HL-60 (cell line): ENCODE data around the gene CNTF.

Experiments
- DNase-seq, 2 experiments: peaks; one replicate each; pipeline ENCODE4 v3.0.0-alpha.2; 2010 to 2020; ENCODE audit warnings: low read depth in 1 of 2, low spot score in 1 of 2
- H3K27ac ChIP-seq: fragments of 250-450 bp; sonication (Bioruptor Pico); replicated peaks from 2 replicates; pipeline ENCODE4 v1.5.1; 2020; ENCODE audit warnings: mild to moderate bottlenecking, moderate library complexity
- H3K27me3 ChIP-seq: fragments of 250-450 bp; sonication (Bioruptor Pico); 2 replicates; pipeline ENCODE4 v1.5.1; 2021; ENCODE audit warnings: mild to moderate bottlenecking, moderate library complexity; ENCODE audit not compliant: insufficient read depth, poor library complexity, severe bottlenecking
- H3K4me3 ChIP-seq: replicated peaks from 2 replicates; pipeline ENCODE4 v1.5.1; 2011; ENCODE audit warnings: mild to moderate bottlenecking, control low read depth, low read length; ENCODE audit not compliant: insufficient read depth
- CTCF ChIP-seq: IDR thresholded peaks from one replicate; pipeline ENCODE4 v1.5.1; 2011; ENCODE audit warnings: low read length, control low read depth, inconsistent platforms; ENCODE audit not compliant: insufficient read depth
- GABPA ChIP-seq: IDR thresholded peaks from 2 replicates; pipeline ENCODE4 v1.6.1; 2012; ENCODE audit warnings: low read depth
- POLR2AphosphoS5 ChIP-seq: IDR thresholded peaks from 2 replicates; pipeline ENCODE4 v1.6.1; 2012; ENCODE audit warnings: low read depth
- REST ChIP-seq: IDR thresholded peaks from 2 replicates; pipeline ENCODE4 v1.6.1; 2012; ENCODE audit warnings: low read depth; ENCODE audit not compliant: insufficient replicate concordance
- SPI1 ChIP-seq: IDR thresholded peaks from 2 replicates; pipeline ENCODE4 v1.6.1; 2012; ENCODE audit warnings: low read depth, mild to moderate bottlenecking, borderline replicate concordance

The CNTF gene

GRCh38 chr11:58597486-58598144 lies 24.9 kb upstream of the CNTF start:
- TF ChIP-seq CTCF = no peak
- TF ChIP-seq SPI1 = no peak
- TF ChIP-seq POLR2AphosphoS5 = no peak
- no peak for TF ChIP-seq GABPA
- no peak for TF ChIP-seq REST
- H3K27me3 ChIP-seq = no peaks in the 10 kb centered on the region
- no peak overlapping the region for H3K4me3 ChIP-seq
- DNase-seq = no peak
- H3K27ac ChIP-seq = no peak overlapping the region

- TF ChIP-seq SPI1 (no peak), POLR2AphosphoS5 (no peak), GABPA (no peak), CTCF (no peak), REST (no peak)
- H3K27ac ChIP-seq = no peak overlapping the region
Measured at GRCh38 chr11:58600510-58600909, 22.0 kb upstream of the CNTF start.

GRCh38 chr11:58606930-58607714 lies 15.3 kb upstream of the CNTF start:
- Histone ChIP-seq H3K27me3 (no peaks in the 10 kb centered on the region), H3K27ac (no peak overlapping the region), H3K4me3 (no peak overlapping the region)
- TF ChIP-seq REST = no peak
- TF ChIP-seq GABPA = no peak
- no peak for TF ChIP-seq POLR2AphosphoS5
- TF ChIP-seq CTCF = no peak
- no peak for TF ChIP-seq SPI1
- DNase-seq = no peak

More at GRCh38 chr11:58600510-58600909, 22.0 kb upstream of the CNTF start:
- DNase-seq = no peak
- Histone ChIP-seq H3K27me3 (no peaks in the 10 kb centered on the region), H3K4me3 (no peak overlapping the region)
